GM10248 (cell line): ENCODE results near the gene FOSB.

Experiments
- CTCF ChIA-PET: fragments of 300-600 bp; sonication (Branson Sonifier 250); formaldehyde crosslinking; extraction: SDS; loops from one replicate; lab custom pipeline; 2021; ENCODE audit warnings: antibody characterized with exemption; lab: Yijun Ruan, JAX
- POLR2A ChIA-PET: fragments of 350-650 bp; sonication (Branson Sonifier 250); formaldehyde crosslinking; extraction: SDS; loops from one replicate; lab custom pipeline; 2020; ENCODE audit warnings: antibody characterized with exemption; lab: Yijun Ruan, JAX
- DNase-seq: peaks from one replicate; pipeline ENCODE4 v3.0.0; 2012; ENCODE audit errors: extremely low spot score
- CTCF ChIP-seq: IDR thresholded peaks from 2 replicates; pipeline ENCODE4 v1.5.1; 2012; ENCODE audit warnings: mild to moderate bottlenecking, low read depth; ENCODE audit errors: extremely low read depth, missing control alignments, control extremely low read depth

The FOSB gene

GRCh38 chr19:45494261-45494916 is 26.6 kb downstream of the FOSB start:
- no peak for DNase-seq
- no peak for TF ChIP-seq CTCF
- CTCF ChIA-PET: interaction anchor here (0.8 to 6.4 kb wide), 18 partner anchors 9 to 184 kb away, joined by 3 to 99 read pairs (median 4); partner anchors contain the start of genes GIPR and VASP
- POLR2A ChIA-PET: interaction anchor here (0.8 kb wide), 1 partner anchor 9 kb away, joined by 3 read pairs; no protein-coding TSS in a partner anchor

GRCh38 chr19:45495178-45495577 is 27.4 kb downstream of the FOSB start:
- TF ChIP-seq CTCF: no peak
- DNase-seq: no peak
- POLR2A ChIA-PET: interaction anchor here (0.8 to 1.1 kb wide), 2 partner anchors 10 to 26 kb away, joined by 3 read pairs; no protein-coding TSS in a partner anchor
- CTCF ChIA-PET: interaction anchor here (0.8 to 6.4 kb wide), 18 partner anchors 9 to 321 kb away, joined by 3 to 99 read pairs (median 4); partner anchors contain the start of genes GIPR and VASP

GRCh38 chr19:45496349-45496953 is 28.7 kb downstream of the FOSB start:
- DNase-seq: peak; percentile 48
- TF ChIP-seq CTCF: no peak
- ChIA-PET POLR2A (interaction anchor here (0.8 kb wide), 1 partner anchor 12 kb away, joined by 9 read pairs; no protein-coding TSS in a partner anchor), CTCF (interaction anchor here (0.8 to 6.4 kb wide), 9 partner anchors 9 to 320 kb away, joined by 3 to 99 read pairs (median 18); no protein-coding TSS in a partner anchor)

GRCh38 chr19:45497791-45498190 is 30.0 kb downstream of the FOSB start:
- no peak for TF ChIP-seq CTCF
- POLR2A ChIA-PET: no interaction called here
- CTCF ChIA-PET: interaction anchor here (6.4 kb wide), 1 partner anchor 12 kb away, joined by 99 read pairs; no protein-coding TSS in a partner anchor
- no peak for DNase-seq

GRCh38 chr19:45498411-45499195 is 30.8 kb downstream of the FOSB start, which contains the start of gene PPM1N:
Gene PPM1N (plus strand): TSS chr19:45498443. CDS start chr19:45498473, 30 bp downstream.
- POLR2A ChIA-PET: no interaction called here
- peak; percentile 60 for DNase-seq

More at GRCh38 chr19:45498411-45499195, 30.8 kb downstream of the FOSB start, which contains the start of gene PPM1N:
- CTCF ChIA-PET: interaction anchor here (0.7 to 6.4 kb wide), 7 partner anchors 8 to 186 kb away, joined by 3 to 99 read pairs (median 4); no protein-coding TSS in a partner anchor
- peak; percentile 34 for TF ChIP-seq CTCF
